Stimulated activated CD8-positive, alpha-beta memory T cell treated with anti-CD3 and anti-CD28 coated beads, Interleukin-2, amount 100 ng/mL, for 1 hour (primary cell): Measurements from ENCODE around the gene ZC4H2.
"Not testable (repeated sequence)": the region's sequence is repeated elsewhere in the genome, so short reads cannot be mapped to it uniquely, and the experiment has no call there.

ENCODE experiments used
- DNase-seq, 2 donors: peaks; one replicate each; pipeline ENCODE4 v3.0.0-alpha.2; 2020; ENCODE audit warnings: low read depth in 2 of 2

ZC4H2 gene

DNA sequence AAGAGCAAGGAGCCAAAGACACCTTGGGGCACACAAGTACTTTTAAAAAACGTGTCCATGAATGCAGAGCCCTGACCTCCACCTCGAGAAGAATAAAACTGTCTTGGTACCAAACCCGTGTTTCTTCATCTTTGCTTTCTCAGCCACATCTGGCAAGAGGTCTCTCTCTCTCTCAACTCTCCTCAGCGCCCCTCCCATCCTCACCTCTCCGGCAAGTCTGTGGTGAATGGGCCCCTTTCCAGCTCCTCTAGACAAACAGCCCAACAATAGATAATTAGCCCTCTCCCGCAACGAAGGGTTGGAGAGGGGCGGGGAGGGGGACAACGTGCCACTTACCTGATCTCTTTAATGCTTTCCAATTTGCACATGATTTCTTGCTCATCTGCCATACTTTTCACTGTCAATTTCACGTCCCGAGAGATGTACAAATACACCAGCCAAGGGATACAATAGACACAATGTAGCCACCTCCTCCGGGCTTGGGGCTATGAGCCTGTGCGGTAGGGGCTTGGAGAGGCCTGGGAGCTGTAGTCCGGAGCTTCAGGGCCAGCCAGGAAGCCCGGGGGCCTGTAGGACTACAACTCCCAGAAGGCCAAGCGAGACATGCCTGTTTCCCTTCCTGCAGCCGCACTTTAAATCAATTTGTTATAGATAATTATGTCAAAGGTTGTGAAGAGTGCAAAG is at the start of gene ZC4H2:
Gene ZC4H2 (minus strand): TSS at position 462 of the 684 bp plus-strand sequence. CDS start 73 bp downstream, at position 389.
- DNase-seq: peak; percentile 14 to 35

DNA sequence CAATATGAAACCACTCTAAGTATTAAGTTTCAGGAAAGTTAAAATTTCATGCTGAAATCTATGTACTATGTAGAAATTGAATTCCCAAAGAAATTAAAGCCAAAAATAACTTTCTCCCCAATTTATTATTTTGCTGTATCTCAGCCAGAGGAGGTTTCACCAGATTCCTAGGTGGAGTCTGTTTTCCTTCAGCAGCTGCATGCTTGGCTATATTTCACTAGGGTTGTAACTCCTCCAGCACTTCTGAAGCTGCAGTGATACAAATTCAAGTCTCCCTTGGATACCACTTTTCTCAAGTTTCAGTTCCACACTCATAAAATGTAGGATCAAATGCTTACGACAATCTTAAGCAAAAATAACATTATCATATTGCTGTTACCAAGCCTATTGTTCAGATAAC is 41.2 kb upstream of the ZC4H2 start:
- no peak for DNase-seq

- no peak for DNase-seq
Observed at GRCh38 chrX:65014230-65014629, 38.0 kb upstream of the ZC4H2 start.

GRCh38 chrX:65009459-65009858 is 33.2 kb upstream of the ZC4H2 start:
- no peak for DNase-seq

- DNase-seq: not testable (repeated sequence)
Observed at GRCh38 chrX:65002208-65002607, 26.0 kb upstream of the ZC4H2 start.

- no peak for DNase-seq
Observed at GRCh38 chrX:64996805-64997204, 20.6 kb upstream of the ZC4H2 start.

- DNase-seq: no peak
Observed at GRCh38 chrX:64994131-64994798, 18.0 kb upstream of the ZC4H2 start.

GRCh38 chrX:64977830-64978229 is 1.6 kb upstream of the ZC4H2 start:
- no peak for DNase-seq

DNA sequence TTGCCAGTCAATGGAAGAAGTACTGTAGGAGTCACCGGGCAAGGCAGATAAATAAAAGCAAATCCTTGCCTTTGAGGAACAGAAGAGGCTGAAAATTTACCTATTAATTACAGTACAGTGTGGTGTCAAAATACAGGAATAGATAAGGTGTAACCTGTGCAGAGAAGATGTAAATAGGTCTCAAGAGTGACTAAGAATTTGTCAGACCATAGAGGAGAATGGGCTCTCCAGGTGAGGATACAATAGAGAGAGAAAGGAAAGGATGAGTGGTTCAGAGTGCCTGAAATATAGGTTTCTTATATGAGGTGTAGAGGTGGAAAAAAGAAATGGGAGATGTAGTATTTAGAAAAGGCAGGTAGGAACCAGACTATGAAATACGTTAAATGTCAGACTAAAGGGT is 801 bp upstream of the ZC4H2 start:
- DNase-seq: no peak

DNA sequence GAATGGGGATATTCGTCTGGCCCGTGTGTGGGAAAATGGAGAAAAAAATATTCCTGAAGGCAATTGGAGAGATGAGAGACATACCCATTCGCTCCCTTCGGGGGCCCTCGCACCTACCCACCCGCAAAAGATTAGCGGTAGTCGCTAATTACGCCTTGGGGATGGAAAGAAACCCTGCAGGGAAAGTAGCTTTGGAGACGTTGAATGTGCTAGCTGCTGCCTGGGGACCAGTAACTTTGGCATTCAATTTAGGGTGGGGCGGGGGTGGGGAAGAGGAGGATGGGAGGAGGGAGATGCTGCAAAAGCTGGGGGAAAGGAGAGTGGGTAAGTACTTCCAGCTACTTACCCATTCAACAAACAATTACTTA is 407 bp upstream of the ZC4H2 start:
- no peak for DNase-seq

DNA sequence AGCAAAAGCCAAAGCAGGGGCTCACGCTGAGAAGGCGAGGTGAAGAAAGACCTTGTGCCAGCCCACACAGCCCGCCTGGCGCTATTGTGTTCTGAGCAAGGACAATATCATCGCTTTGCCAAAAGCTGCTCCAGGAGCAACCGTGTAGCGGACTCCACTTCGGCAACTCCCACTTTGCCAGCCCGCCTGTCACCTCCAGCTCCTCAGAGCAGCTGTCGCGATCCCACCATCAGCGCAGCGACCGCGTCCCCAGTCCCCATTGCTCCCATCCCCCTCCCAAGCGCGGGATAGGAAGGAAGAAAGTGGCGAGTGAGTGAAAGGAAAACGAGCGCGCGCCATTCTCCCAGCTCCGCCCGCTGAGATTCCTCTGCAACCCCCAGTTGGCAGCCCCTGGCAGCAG is 759 bp downstream of the ZC4H2 start:
- DNase-seq: peak in 1 of 2 donors; percentile 0

- DNase-seq: no peak
Observed at GRCh38 chrX:64925480-64925879, 50.8 kb downstream of the ZC4H2 start.

DNA sequence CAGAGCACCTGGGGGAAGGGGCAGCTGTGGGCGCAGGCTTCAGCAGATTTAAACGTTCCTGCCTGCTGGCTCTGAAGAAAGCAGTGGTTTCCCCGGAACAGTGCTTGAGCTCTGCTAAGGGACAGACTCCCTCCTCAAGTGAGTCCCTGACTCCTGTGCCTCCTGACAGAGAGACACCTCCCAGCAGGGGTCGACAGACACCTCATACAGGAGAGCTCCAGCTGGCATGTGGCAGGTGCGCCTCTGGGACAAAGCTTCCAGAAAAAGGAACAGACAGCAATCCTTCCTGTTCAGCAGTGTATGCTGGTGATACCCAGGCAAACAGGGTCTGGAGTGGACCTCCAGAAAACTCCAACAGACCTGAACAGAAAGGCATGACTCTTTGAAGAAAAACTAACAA is 68.1 kb downstream of the ZC4H2 start:
- DNase-seq: no peak

- DNase-seq: no peak
Observed at GRCh38 chrX:64894454-64895038, 81.7 kb downstream of the ZC4H2 start.

GRCh38 chrX:64885850-64886249 is 90.4 kb downstream of the ZC4H2 start:
- DNase-seq: no peak

GRCh38 chrX:64878709-64879108 is 97.5 kb downstream of the ZC4H2 start:
- not testable (repeated sequence) for DNase-seq

GRCh38 chrX:64867217-64867616 is 109.0 kb downstream of the ZC4H2 start:
- no peak for DNase-seq
